GM12878 (cell line): ENCODE measurements around the gene ADCYAP1R1. TPM values are rescaled to one million over a fixed set of nuclear protein-coding genes. Genes with fewer than 3 reads are reported as not detected.

Experiments
- ATAC-seq: fragments of 200-7000 bp; cut with Tn5 transposase; 3 replicates; pipeline ENCODE4 v1.9.1; 2020; ENCODE audit warnings: mild to moderate bottlenecking, moderate library complexity
- BruUV-seq: library from RNA; stranded (reverse); fragments of 400-500 nt; replicated peaks from 2 replicates; lab custom pipeline; 2021; lab: Mats Ljungman, UMichigan
- CTCF ChIA-PET: fragments of 300-600 bp; sonication (Branson Sonifier 250); formaldehyde crosslinking; extraction: SDS; loops from one replicate; lab custom pipeline; 2021; ENCODE audit warnings: inconsistent platforms; lab: Yijun Ruan, JAX
- POLR2A ChIA-PET: fragments of 350-600 bp; formaldehyde crosslinking; extraction: SDS; loops from one replicate; lab custom pipeline; 2021; ENCODE audit warnings: inconsistent platforms; lab: Charles Lee
- RAD21 ChIA-PET: fragments of 300-600 bp; sonication (Branson Sonifier 250); formaldehyde crosslinking; loops from one replicate; lab custom pipeline; 2023; ENCODE audit warnings: antibody characterized with exemption; ENCODE audit not compliant: unreplicated experiment; lab: Charles Lee
- SMC1A ChIA-PET: fragments of 300-600 bp; sonication (Branson Sonifier 250); formaldehyde crosslinking; loops from one replicate; lab custom pipeline; 2023; ENCODE audit not compliant: unreplicated experiment, uncharacterized antibody; lab: Charles Lee
- DNase-seq: peaks from one replicate; pipeline ENCODE4 v3.0.0-alpha.2; 2011; ENCODE audit warnings: low read depth, low spot score
- FAIRE-seq: peaks from 3 replicates; lab custom pipeline; 2011; peaks lifted over from hg19 to GRCh38; lab: Jason Lieb, UNC
- H2AFZ ChIP-seq: 2 replicates; pipeline ENCODE4 v1.6.0; 2011; ENCODE audit warnings: low read depth, low read length, control low read depth; ENCODE audit not compliant: control insufficient read depth
- H3K27ac ChIP-seq: 2 replicates; pipeline ENCODE4 v1.5.1; 2011; ENCODE audit warnings: control low read depth; ENCODE audit not compliant: control insufficient read depth, insufficient read depth
- H3K27me3 ChIP-seq, 2 experiments: replicated peaks in 1 of 2; 2 replicates each; pipeline versions ENCODE4 v1.6.0 to v1.6.1; 2011; ENCODE audit warnings: low read length in 1 of 2; ENCODE audit not compliant: control insufficient read depth in 2 of 2, insufficient read depth in 2 of 2
- H3K36me3 ChIP-seq, 2 experiments: 2 replicates each; pipeline ENCODE4 v1.5.1; 2011; ENCODE audit warnings: low read length in 1 of 2; ENCODE audit not compliant: control insufficient read depth in 2 of 2, insufficient read depth in 2 of 2
- H3K4me1 ChIP-seq: 2 replicates; pipeline ENCODE4 v1.6.1; 2011; ENCODE audit warnings: mild to moderate bottlenecking, low read length, moderate library complexity, mixed read lengths; ENCODE audit not compliant: control insufficient read depth, insufficient read depth
- H3K4me2 ChIP-seq: 2 replicates; pipeline ENCODE4 v1.6.0; 2011; ENCODE audit warnings: control low read depth; ENCODE audit not compliant: control insufficient read depth, insufficient read depth
- H3K4me3 ChIP-seq: fragments of 200-600 bp; sonication (generic); 2 replicates; pipeline ENCODE4 v1.5.1; 2016
- H3K79me2 ChIP-seq: 2 replicates; pipeline ENCODE4 v1.6.0; 2011; ENCODE audit warnings: low read length; ENCODE audit not compliant: control insufficient read depth, insufficient read depth
- H3K9ac ChIP-seq: 2 replicates; pipeline ENCODE4 v1.8.0; 2011; ENCODE audit warnings: low read length, control low read depth, mixed read lengths; ENCODE audit not compliant: control insufficient read depth, insufficient read depth
- H3K9me3 ChIP-seq: replicated peaks from 3 replicates; pipeline ENCODE4 v1.5.1; 2011; ENCODE audit warnings: mild to moderate bottlenecking, low read length; ENCODE audit not compliant: control insufficient read depth, insufficient read depth
- H4K20me1 ChIP-seq: 2 replicates; pipeline ENCODE4 v1.6.0; 2011; ENCODE audit not compliant: control insufficient read depth, insufficient read depth
- FOS ChIP-seq: IDR thresholded peaks from 3 replicates; pipeline ENCODE4 v1.6.1; 2011; ENCODE audit warnings: borderline replicate concordance; ENCODE audit not compliant: insufficient read length; ENCODE audit errors: extremely low read depth
- KLF5 ChIP-seq: fragments of 450-650 bp; IDR thresholded peaks from 2 replicates; pipeline ENCODE4 v1.6.1; 2014; ENCODE audit warnings: mild to moderate bottlenecking; ENCODE audit not compliant: partially characterized antibody
- NBN ChIP-seq: fragments of 450-650 bp; IDR thresholded peaks from 2 replicates; pipeline ENCODE4 v1.6.1; 2016
- RAD21 ChIP-seq: IDR thresholded peaks from 2 replicates; pipeline ENCODE4 v1.6.1; 2011; ENCODE audit warnings: mild to moderate bottlenecking, low read depth, low read length, moderate library complexity; ENCODE audit not compliant: insufficient read depth
- RAD51 ChIP-seq: fragments of 450-650 bp; IDR thresholded peaks from 2 replicates; pipeline ENCODE4 v1.6.1; 2016; ENCODE audit warnings: moderate library complexity, mild to moderate bottlenecking, inconsistent platforms
- ZNF592 ChIP-seq: fragments of 450-650 bp; IDR thresholded peaks from 2 replicates; pipeline ENCODE4 v1.6.1; 2017; ENCODE audit warnings: mild to moderate bottlenecking, moderate library complexity
- WGBS: methylation state at CpG from one replicate; pipeline ENCODE4 v1.1.6; 2016; ENCODE audit warnings: low lambda C conversion rate; ENCODE audit not compliant: insufficient replicate concordance, insufficient coverage; ENCODE audit errors: missing lambda C conversion rate; 5-methylcytosine and 5-hydroxymethylcytosine counted together
- in situ Hi-C: fragments of 300-500 bp; cut with MboI; formaldehyde crosslinking; loops from 9 replicates; pipeline ENCODE4 v1.14.3; 2018; ENCODE audit warnings: mixed read lengths
- intact Hi-C: fragments of 100-400 bp; cut with micrococcal nuclease; formaldehyde crosslinking; loops from one replicate; pipeline ENCODE4 v1.14.2; 2022; ENCODE audit not compliant: unreplicated experiment
- polyA plus RNA-seq, 11 experiments: library from polyadenylated mRNA; depleted of rRNA in 4 of 11; unstranded in 6 of 11; stranded (reverse) in 5 of 11; fragments of >200 nt; fragmentation: Nextera tagmentation in 4 of 11; fragmentation: Illumina TruSeq in 1 of 11; extraction: Ambion mirVana in 4 of 11; extraction: Trizol in 1 of 11; gene quantifications; 1 replicate in 1 of 11; 2 replicates in 10 of 11; pipeline versions ENCODE4 v1.2.1 to v1.2.3, GENCODE V29; 2011 to 2016; ENCODE audit warnings: inconsistent platforms in 2 of 11, missing spikeins in 2 of 11, low read depth in 1 of 11
- small RNA-seq: library from RNA; depleted of rRNA; stranded (forward); fragments of <200 nt; gene quantifications from one replicate; pipeline ENCODE3, GENCODE V24; 2014
- total RNA-seq, 4 experiments: library from RNA; depleted of rRNA in 3 of 4; stranded (reverse); fragments of >200 nt in 3 of 4; fragmentation: Illumina TruSeq in 1 of 4; extraction: Trizol in 1 of 4; gene quantifications; 2 replicates each; pipeline versions ENCODE4 v1.2.1 to v1.2.3, GENCODE V29; 2013 to 2021
- TF ChIP-seq, protein P1 (sequence below): IDR thresholded peaks from 2 replicates; pipeline ENCODE4 v1.6.1; 2011; ENCODE audit warnings: mild to moderate bottlenecking, low read depth, low read length, moderate library complexity; ENCODE audit not compliant: insufficient replicate concordance

The ADCYAP1R1 gene
- total and polyA plus RNA-seq, 10 of the 15 experiments (the other 5 are each of a cell fraction or from before 2014, with no cell fraction given): not detected

- no peak overlapping the region for H3K4me2 ChIP-seq
- no peak overlapping the region for H3K27ac ChIP-seq
- FAIRE-seq: no peak
- CTCF ChIA-PET: no interaction called here
- no peaks in the 10 kb centered on the region for H4K20me1 ChIP-seq
- BruUV-seq: no TSS peak
- no peaks in the 10 kb centered on the region for H3K27me3 ChIP-seq
- POLR2A ChIA-PET: no interaction called here
- intact Hi-C loops: no loop called here
- no peaks in the 10 kb centered on the region for H3K79me2 ChIP-seq
- no peak overlapping the region for H2AFZ ChIP-seq
- no peaks in the 10 kb centered on the region for H3K36me3 ChIP-seq
- RAD21 ChIA-PET: no interaction called here
- no peak overlapping the region for H3K4me3 ChIP-seq
- 20% methylated on average over 5 of the region's 5 CpGs for WGBS
- H3K4me1 ChIP-seq: no peaks in the 10 kb centered on the region
- TF ChIP-seq RAD21: no peak
- no peak for TF ChIP-seq RAD51
- TF ChIP-seq KLF5: no peak
- no peak for TF ChIP-seq NBN
- no peak for TF ChIP-seq FOS
- TF ChIP-seq, protein P1, sequence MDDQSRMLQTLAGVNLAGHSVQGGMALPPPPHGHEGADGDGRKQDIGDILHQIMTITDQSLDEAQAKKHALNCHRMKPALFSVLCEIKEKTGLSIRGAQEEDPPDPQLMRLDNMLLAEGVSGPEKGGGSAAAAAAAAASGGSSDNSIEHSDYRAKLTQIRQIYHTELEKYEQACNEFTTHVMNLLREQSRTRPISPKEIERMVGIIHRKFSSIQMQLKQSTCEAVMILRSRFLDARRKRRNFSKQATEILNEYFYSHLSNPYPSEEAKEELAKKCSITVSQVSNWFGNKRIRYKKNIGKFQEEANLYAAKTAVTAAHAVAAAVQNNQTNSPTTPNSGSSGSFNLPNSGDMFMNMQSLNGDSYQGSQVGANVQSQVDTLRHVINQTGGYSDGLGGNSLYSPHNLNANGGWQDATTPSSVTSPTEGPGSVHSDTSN: no peak
- no peak for TF ChIP-seq ZNF592
- TF ChIP-seq, all 136 proteins: peak for 0
- DNase-seq (no peak), ATAC-seq (no peak)
- in situ Hi-C loops: no loop called here
- SMC1A ChIA-PET: no interaction called here
- no peak overlapping the region for H3K9ac ChIP-seq
- H3K9me3 ChIP-seq: no peaks in the 10 kb centered on the region
These were observed 108.8 kb downstream of the ADCYAP1R1 start for GRCh38 chr7:31160941-31161340.

Small RNA genes lying within 50 kb of the gene (small RNA-seq; reads per million reads assigned to genes)
- gene AC006466.1: not detected

Other genes starting within 250 kb of the ADCYAP1R1 start
- not detected in 2 replicates for gene AQP1, start 140.5 kb upstream of the ADCYAP1R1 start, total RNA-seq (2014; rRNA removed)
- gene AQP1, start 140.5 kb upstream of the ADCYAP1R1 start, total RNA-seq (2014; rRNA removed; fragmentation: Illumina TruSeq; extraction: Trizol): not detected in 2 replicates
- gene AQP1, start 140.5 kb upstream of the ADCYAP1R1 start, total RNA-seq (2021): 0.64 and 0.72 TPM in 2 replicates
- 0.03 TPM in 1 of 2 replicates, not detected in the other for gene AQP1, start 140.5 kb upstream of the ADCYAP1R1 start, polyA plus RNA-seq (2011; rRNA removed)
- gene AQP1, start 140.5 kb upstream of the ADCYAP1R1 start, polyA plus RNA-seq (2014; fragmentation: Illumina TruSeq; extraction: Trizol): not detected in 2 replicates
- gene AQP1, start 140.5 kb upstream of the ADCYAP1R1 start, polyA plus RNA-seq (2014; fragmentation: Nextera tagmentation; extraction: Ambion mirVana): not detected
- not detected in 2 replicates for gene AQP1, start 140.5 kb upstream of the ADCYAP1R1 start, polyA plus RNA-seq (2014; rRNA removed)
- gene AQP1, start 140.5 kb upstream of the ADCYAP1R1 start, polyA plus RNA-seq (2016; fragmentation: Nextera tagmentation; extraction: Ambion mirVana): not detected
- not detected in 2 replicates for gene GHRHR, start 88.4 kb upstream of the ADCYAP1R1 start, total RNA-seq (2014; rRNA removed)
- not detected in 2 replicates for gene GHRHR, start 88.4 kb upstream of the ADCYAP1R1 start, total RNA-seq (2014; rRNA removed; fragmentation: Illumina TruSeq; extraction: Trizol)
- not detected in 2 replicates for gene GHRHR, start 88.4 kb upstream of the ADCYAP1R1 start, total RNA-seq (2021)
- not detected in 2 replicates for gene GHRHR, start 88.4 kb upstream of the ADCYAP1R1 start, polyA plus RNA-seq (2011; rRNA removed)
- not detected in 2 replicates for gene GHRHR, start 88.4 kb upstream of the ADCYAP1R1 start, polyA plus RNA-seq (2014; fragmentation: Illumina TruSeq; extraction: Trizol)
- not detected for gene GHRHR, start 88.4 kb upstream of the ADCYAP1R1 start, polyA plus RNA-seq (2014; fragmentation: Nextera tagmentation; extraction: Ambion mirVana)
- gene GHRHR, start 88.4 kb upstream of the ADCYAP1R1 start, polyA plus RNA-seq (2014; rRNA removed): not detected in 2 replicates
- not detected for gene GHRHR, start 88.4 kb upstream of the ADCYAP1R1 start, polyA plus RNA-seq (2016; fragmentation: Nextera tagmentation; extraction: Ambion mirVana)